Fibroblast of mammary gland (primary cell): ENCODE measurements around the gene TMEM88.
A peak's percentile ranks its signal among the peaks of the same experiment; 100 is the strongest.
"Not testable (repeated sequence)": the region's sequence is repeated elsewhere in the genome, so short reads cannot be mapped to it uniquely, and the experiment has no call there.

Experiments
- DNase-seq: peaks from one replicate; pipeline ENCODE4 v3.0.0-alpha.2; 2010; ENCODE audit warnings: low read depth
- H3K4me3 ChIP-seq: 2 replicates; pipeline ENCODE4 v1.5.1; 2011; ENCODE audit warnings: low read depth, mild to moderate bottlenecking, low read length, moderate library complexity; ENCODE audit not compliant: control insufficient read depth
- TF ChIP-seq, protein P1 (sequence below): conservative IDR thresholded peaks from 2 replicates; pipeline ENCODE4 v1.5.1; 2011; ENCODE audit warnings: low read depth, low read length, inconsistent platforms; ENCODE audit not compliant: control insufficient read depth, insufficient read depth

The TMEM88 gene

DNA sequence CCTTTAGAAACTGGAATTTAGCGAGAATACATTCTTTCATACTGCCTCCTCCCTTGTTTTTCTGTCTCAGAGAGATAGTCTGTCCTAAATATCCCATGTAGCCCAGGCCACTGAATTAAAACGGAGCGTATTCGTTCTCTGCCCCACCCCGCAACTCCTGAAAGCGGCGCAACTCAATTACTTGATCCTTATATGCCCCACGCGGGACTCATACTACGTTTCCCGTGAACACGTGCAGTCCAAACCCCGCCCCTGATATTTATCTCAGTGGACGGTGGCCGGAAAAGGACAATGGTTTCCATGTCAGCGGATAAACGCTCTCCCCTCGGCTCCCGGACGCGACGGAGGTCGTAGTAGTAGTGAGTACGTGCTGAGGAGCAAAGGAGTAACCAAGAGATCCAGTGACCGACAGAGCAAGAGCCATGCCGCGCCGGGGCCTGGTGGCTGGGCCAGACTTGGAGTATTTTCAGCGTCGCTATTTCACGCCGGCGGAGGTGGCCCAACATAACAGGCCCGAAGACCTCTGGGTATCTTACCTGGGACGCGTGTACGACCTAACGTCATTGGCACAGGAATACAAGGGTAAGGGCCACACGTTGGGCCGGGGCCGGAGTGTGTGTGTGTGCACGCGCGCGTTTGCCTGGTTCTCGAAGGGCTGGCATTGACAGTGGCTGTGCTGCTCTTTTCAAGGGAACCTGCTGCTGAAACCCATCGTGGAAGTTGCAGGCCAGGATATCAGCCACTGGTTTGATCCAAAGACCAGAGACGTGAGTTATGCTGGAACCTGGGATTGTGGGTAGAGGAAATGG is 3.1 kb downstream of the TMEM88 start, which contains the start of gene CYB5D1:
TSS of gene CYB5D1 (plus strand) at position 291 of the 809 bp plus-strand sequence. CDS start at position 423, 132 bp downstream.
- TF ChIP-seq, protein P1, sequence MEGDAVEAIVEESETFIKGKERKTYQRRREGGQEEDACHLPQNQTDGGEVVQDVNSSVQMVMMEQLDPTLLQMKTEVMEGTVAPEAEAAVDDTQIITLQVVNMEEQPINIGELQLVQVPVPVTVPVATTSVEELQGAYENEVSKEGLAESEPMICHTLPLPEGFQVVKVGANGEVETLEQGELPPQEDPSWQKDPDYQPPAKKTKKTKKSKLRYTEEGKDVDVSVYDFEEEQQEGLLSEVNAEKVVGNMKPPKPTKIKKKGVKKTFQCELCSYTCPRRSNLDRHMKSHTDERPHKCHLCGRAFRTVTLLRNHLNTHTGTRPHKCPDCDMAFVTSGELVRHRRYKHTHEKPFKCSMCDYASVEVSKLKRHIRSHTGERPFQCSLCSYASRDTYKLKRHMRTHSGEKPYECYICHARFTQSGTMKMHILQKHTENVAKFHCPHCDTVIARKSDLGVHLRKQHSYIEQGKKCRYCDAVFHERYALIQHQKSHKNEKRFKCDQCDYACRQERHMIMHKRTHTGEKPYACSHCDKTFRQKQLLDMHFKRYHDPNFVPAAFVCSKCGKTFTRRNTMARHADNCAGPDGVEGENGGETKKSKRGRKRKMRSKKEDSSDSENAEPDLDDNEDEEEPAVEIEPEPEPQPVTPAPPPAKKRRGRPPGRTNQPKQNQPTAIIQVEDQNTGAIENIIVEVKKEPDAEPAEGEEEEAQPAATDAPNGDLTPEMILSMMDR: no peak
- H3K4me3 ChIP-seq: peak within 1 kb of the TSS; percentile 88
- DNase-seq: peak; percentile 93

DNA sequence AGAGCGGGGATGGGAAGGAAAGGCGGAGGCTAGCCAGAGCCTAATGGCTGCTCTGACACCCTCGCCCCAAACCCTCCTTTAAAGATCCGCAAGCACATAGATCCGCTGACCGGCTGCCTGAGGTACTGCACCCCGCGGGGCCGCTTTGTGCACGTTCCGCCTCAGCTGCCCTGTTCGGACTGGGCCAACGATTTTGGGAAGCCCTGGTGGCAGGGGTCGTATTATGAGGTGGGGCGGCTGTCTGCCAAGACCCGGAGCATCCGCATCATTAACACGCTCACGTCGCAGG is 3.6 kb downstream of the TMEM88 start:
- TF ChIP-seq, protein P1: peak; percentile 41

DNA sequence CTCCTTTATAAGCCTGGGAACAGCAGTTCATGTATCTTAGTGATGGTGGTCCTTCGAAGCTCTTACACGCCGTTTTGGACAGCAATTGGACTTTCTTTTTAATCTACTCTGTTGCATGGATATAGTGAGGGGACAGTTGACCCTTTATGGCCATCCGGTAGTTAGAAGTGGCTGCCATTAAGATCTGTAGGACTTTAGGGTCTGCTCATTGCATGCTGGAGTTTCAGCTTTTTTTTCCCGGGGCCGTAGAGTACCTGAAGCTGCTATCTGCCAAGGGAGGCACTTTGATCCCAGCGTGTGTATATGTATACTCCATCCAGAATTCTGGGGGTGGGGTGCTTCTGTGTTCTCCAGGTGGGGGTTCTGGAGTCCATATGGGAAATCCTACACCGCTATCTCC is 4.2 kb downstream of the TMEM88 start:
- peak overlapping the region; percentile 88 for H3K4me3 ChIP-seq
- TF ChIP-seq, protein P1: no peak
- no peak for DNase-seq

More for the DNA sequence above, 3.6 kb downstream of the TMEM88 start:
- H3K4me3 ChIP-seq: peak overlapping the region; percentile 88
- peak; percentile 48 for DNase-seq

DNA sequence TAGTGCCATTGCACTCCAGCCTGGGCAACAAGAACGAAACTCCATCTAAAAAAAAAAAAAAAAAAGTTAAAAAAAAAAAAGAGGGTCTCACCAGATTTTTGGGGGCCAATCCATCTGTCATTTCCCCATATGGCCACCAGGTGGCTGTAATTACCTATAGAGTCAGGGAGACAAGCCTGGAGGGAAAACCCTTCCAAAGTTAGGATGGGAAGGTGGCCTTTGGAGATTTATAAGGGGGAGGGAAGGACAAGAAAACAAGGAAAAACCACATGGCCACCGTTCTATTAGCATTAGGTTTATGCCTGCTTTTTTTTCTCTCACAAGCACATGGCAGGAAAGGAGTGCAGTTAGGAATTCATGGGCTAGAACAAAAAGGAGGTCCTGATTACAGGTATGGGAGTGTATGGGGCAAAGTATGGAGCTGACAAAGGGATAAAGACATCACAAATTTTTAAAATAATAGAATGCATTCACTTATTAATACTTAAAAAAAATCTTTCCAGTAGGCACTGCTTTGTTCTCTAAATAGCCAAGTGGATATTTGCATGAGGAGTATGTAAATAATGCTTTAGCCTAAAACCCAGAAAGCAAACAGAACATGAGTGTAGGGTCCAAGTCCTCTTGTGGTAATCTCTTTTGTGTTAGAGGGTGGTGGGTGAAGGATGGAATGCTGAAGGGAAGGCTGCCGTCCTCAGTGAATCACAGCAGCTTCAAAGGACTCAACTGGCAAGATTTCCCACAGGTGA is 8.0 kb downstream of the TMEM88 start:
- DNase-seq: peak; percentile 66
- H3K4me3 ChIP-seq: no peak overlapping the region
- TF ChIP-seq, protein P1: peak; percentile 69

DNA sequence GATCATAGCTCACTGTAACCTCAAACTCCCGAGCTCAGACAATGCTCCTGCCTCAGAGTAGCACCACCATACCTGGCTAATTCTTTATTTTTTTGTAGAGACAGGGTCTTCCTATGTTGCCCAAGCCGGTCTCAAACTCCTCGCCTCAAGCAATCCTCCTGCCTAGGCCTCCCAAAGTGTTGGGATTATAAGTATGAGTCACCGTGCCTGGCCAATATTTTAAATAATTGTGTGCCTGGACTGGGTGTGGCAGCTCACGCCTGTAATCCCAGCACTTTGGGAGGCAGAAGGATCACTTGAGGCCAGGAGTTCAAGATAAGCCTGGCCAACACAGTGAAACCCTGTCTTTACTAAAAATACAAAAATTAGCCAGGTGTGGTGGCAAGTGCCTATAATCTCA is 9.5 kb downstream of the TMEM88 start:
- DNase-seq: not testable (repeated sequence)

DNA sequence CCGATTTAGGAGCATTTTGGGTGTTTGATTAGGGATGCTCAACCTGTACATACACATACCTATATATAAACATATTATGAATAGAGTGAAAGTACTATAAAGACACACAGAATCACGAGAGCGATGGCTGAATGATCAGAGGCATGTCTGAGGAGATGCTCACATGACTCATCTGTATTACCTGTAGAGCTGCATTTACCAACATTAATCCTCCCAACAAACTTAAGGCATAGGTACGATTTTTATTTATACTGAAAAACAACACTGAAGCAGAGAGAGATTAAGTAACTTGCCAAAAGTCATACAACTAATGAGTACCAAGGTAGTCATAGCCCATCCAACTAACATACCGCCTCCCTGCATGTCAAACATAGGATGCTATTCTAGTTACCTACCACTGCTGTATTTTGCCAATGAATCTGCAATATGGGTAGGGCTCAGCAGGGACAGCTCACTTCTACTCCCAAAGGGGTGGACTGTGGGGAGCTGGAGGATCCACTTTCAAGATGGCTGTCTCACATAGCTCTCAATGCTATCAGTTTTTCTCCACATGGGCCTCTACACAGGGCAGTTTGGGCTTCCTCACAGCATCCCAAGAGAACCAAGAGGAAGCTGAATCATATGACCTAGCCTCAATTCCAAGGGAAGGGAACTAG is 10.3 kb downstream of the TMEM88 start:
- peak; percentile 48 for DNase-seq
- H3K4me3 ChIP-seq: no peak overlapping the region
- TF ChIP-seq, protein P1: no peak

More for the DNA sequence above, 9.5 kb downstream of the TMEM88 start:
- H3K4me3 ChIP-seq: not testable (repeated sequence)
